A204.1 (cell line): ENCODE measurements around the gene GYPC.
"Not testable (repeated sequence)": the region's sequence is repeated elsewhere in the genome, so short reads cannot be mapped to it uniquely, and the experiment has no call there.

ENCODE experiments used
- FAIRE-seq: peaks from 2 replicates; lab custom pipeline; 2012; peaks lifted over from hg19 to GRCh38; lab: Jason Lieb, UNC

The GYPC gene

GRCh38 chr2:126655500-126656430 is at the start of gene GYPC:
TSS of gene GYPC (plus strand) at chr2:126656158. CDS start at chr2:126656264, 106 bp downstream.
- no peak for FAIRE-seq

- no peak for FAIRE-seq
These were observed 41.3 kb upstream of the GYPC start for GRCh38 chr2:126614524-126615227.

GRCh38 chr2:126616606-126617069 is 39.3 kb upstream of the GYPC start:
- FAIRE-seq: no peak

- no peak for FAIRE-seq
These were observed 35.7 kb upstream of the GYPC start for GRCh38 chr2:126620302-126620701.

- FAIRE-seq: no peak
These were observed 33.0 kb upstream of the GYPC start for GRCh38 chr2:126623000-126623399.

GRCh38 chr2:126627643-126628042 is 28.3 kb upstream of the GYPC start:
- FAIRE-seq: no peak

- FAIRE-seq: no peak
These were observed 21.6 kb upstream of the GYPC start for GRCh38 chr2:126634273-126634861.

- FAIRE-seq: no peak
These were observed 20.7 kb upstream of the GYPC start for GRCh38 chr2:126635281-126635680.

- FAIRE-seq: no peak
These were observed 20.2 kb upstream of the GYPC start for GRCh38 chr2:126635736-126636135.

GRCh38 chr2:126637386-126637785 is 18.6 kb upstream of the GYPC start:
- FAIRE-seq: no peak

- no peak for FAIRE-seq
These were observed 17.2 kb upstream of the GYPC start for GRCh38 chr2:126638746-126639145.

- no peak for FAIRE-seq
These were observed 16.7 kb upstream of the GYPC start for GRCh38 chr2:126639276-126639675.

- not testable (repeated sequence) for FAIRE-seq
These were observed 14.7 kb upstream of the GYPC start for GRCh38 chr2:126641294-126641693.

GRCh38 chr2:126642031-126642430 is 13.9 kb upstream of the GYPC start:
- no peak for FAIRE-seq

GRCh38 chr2:126643431-126643830 is 12.5 kb upstream of the GYPC start:
- no peak for FAIRE-seq

GRCh38 chr2:126643972-126644371 is 12.0 kb upstream of the GYPC start:
- FAIRE-seq: no peak

- FAIRE-seq: no peak
These were observed 11.2 kb upstream of the GYPC start for GRCh38 chr2:126644630-126645191.

- FAIRE-seq: no peak
These were observed 10.7 kb upstream of the GYPC start for GRCh38 chr2:126645211-126645618.

GRCh38 chr2:126646026-126646425 is 9.9 kb upstream of the GYPC start:
- no peak for FAIRE-seq

GRCh38 chr2:126647714-126648344 is 8.1 kb upstream of the GYPC start:
- not testable (repeated sequence) for FAIRE-seq

- FAIRE-seq: not testable (repeated sequence)
These were observed 7.6 kb upstream of the GYPC start for GRCh38 chr2:126648345-126648786.

GRCh38 chr2:126649101-126649500 is 6.9 kb upstream of the GYPC start:
- no peak for FAIRE-seq
